CD14-positive monocyte (primary cell): ENCODE measurements around the gene SYNE1. TPM values are rescaled to one million over a fixed set of nuclear protein-coding genes. Genes with fewer than 3 reads are reported as not detected.

Source experiments
- DNase-seq, 3 donors: peaks; one replicate each; pipeline ENCODE4 v3.0.0-alpha.2; 2011 to 2022
- H2AFZ ChIP-seq: 2 replicates; pipeline ENCODE4 v1.6.0; 2012; ENCODE audit warnings: mild to moderate bottlenecking, low read depth, low read length, inconsistent platforms; ENCODE audit not compliant: insufficient read depth, poor library complexity, severe bottlenecking
- H3K27ac ChIP-seq, 2 donors: 1 replicate in 1 of 2; 2 replicates in 1 of 2; pipeline ENCODE4 v1.5.1; 2012 to 2013; ENCODE audit warnings: low read length in 2 of 2, control low read depth in 1 of 2, inconsistent platforms in 1 of 2, low read depth in 1 of 2, mild to moderate bottlenecking in 1 of 2
- H3K27me3 ChIP-seq, 2 donors: one replicate each; pipeline versions ENCODE4 v1.6.0 to v1.6.1; 2011 to 2013; ENCODE audit warnings: low read length in 2 of 2; ENCODE audit not compliant: control insufficient read depth in 2 of 2, insufficient read depth in 2 of 2
- H3K36me3 ChIP-seq, 2 donors: replicated peaks in 1 of 2; 1 replicate in 1 of 2; 2 replicates in 1 of 2; pipeline versions ENCODE4 v1.5.1 to v1.6.1; 2012 to 2013; ENCODE audit warnings: low read length in 2 of 2, control low read depth in 1 of 2, inconsistent platforms in 1 of 2, mild to moderate bottlenecking in 1 of 2; ENCODE audit not compliant: insufficient read depth in 2 of 2, control insufficient read depth in 1 of 2
- H3K4me1 ChIP-seq, 2 donors: 1 replicate in 1 of 2; 2 replicates in 1 of 2; pipeline versions ENCODE4 v1.5.1 to v1.6.1; 2012 to 2013; ENCODE audit warnings: low read length in 2 of 2, control low read depth in 1 of 2, inconsistent platforms in 1 of 2, mild to moderate bottlenecking in 1 of 2, moderate library complexity in 1 of 2; ENCODE audit not compliant: insufficient read depth in 2 of 2, control insufficient read depth in 1 of 2
- H3K4me2 ChIP-seq: replicated peaks from 2 replicates; pipeline ENCODE3; 2012; ENCODE audit warnings: low read length, moderate library complexity, mild to moderate bottlenecking; ENCODE audit not compliant: poor library complexity, severe bottlenecking; ENCODE audit errors: extremely low read depth
- H3K4me3 ChIP-seq, 3 experiments: fragments of 200-600 bp in 1 of 3; sonication (generic) in 1 of 3; replicated peaks in 1 of 3; 1 replicate in 2 of 3; 2 replicates in 1 of 3; pipeline ENCODE4 v1.5.1; 2011 to 2013; ENCODE audit warnings: low read length in 3 of 3, mild to moderate bottlenecking in 3 of 3, control low read depth in 2 of 3, low read depth in 2 of 3, inconsistent platforms in 1 of 3, moderate library complexity in 1 of 3
- H3K79me2 ChIP-seq: 2 replicates; pipeline ENCODE4 v1.6.0; 2012; ENCODE audit warnings: mild to moderate bottlenecking, control low read depth, inconsistent platforms, low read length, moderate library complexity; ENCODE audit not compliant: insufficient read depth
- H3K9ac ChIP-seq: 2 replicates; pipeline ENCODE4 v1.6.0; 2017; ENCODE audit warnings: low read length, mild to moderate bottlenecking; ENCODE audit not compliant: insufficient read depth, poor library complexity, severe bottlenecking
- H3K9me3 ChIP-seq, 2 donors: replicated peaks in 1 of 2; 1 replicate in 1 of 2; 2 replicates in 1 of 2; pipeline versions ENCODE4 v1.5.1 to v1.6.1; 2012 to 2013; ENCODE audit warnings: low read length in 2 of 2, control low read depth in 1 of 2; ENCODE audit not compliant: control insufficient read depth in 1 of 2, insufficient read depth in 1 of 2
- H4K20me1 ChIP-seq: 2 replicates; pipeline ENCODE4 v1.6.0; 2012; ENCODE audit warnings: mild to moderate bottlenecking, low read length, control low read depth, moderate library complexity; ENCODE audit not compliant: insufficient read depth
- H3K27ac Mint-ChIP-seq, 7 donors: one replicate each; pipeline ENCODE4 v1.8.0; 2020; ENCODE audit warnings: mild to moderate bottlenecking in 7 of 7, mixed read lengths in 7 of 7, moderate library complexity in 6 of 7, inconsistent platforms in 2 of 7
- H3K27me3 Mint-ChIP-seq, 3 donors: one replicate each; pipeline ENCODE4 v1.8.0; 2021 to 2022; ENCODE audit warnings: low read depth in 3 of 3, mild to moderate bottlenecking in 3 of 3, mixed read lengths in 3 of 3, moderate library complexity in 3 of 3, inconsistent platforms in 1 of 3
- H3K36me3 Mint-ChIP-seq, 2 donors: one replicate each; pipeline ENCODE4 v1.8.0; 2020; ENCODE audit warnings: mixed read lengths in 2 of 2, inconsistent platforms in 1 of 2, mild to moderate bottlenecking in 1 of 2
- H3K4me1 Mint-ChIP-seq: one replicate; pipeline ENCODE4 v1.8.0; 2020; ENCODE audit warnings: mild to moderate bottlenecking, mixed read lengths
- H3K4me3 Mint-ChIP-seq, 2 donors: one replicate each; pipeline ENCODE4 v1.8.0; 2020; ENCODE audit warnings: mild to moderate bottlenecking in 2 of 2, mixed read lengths in 2 of 2, moderate library complexity in 1 of 2
- H3K9me3 Mint-ChIP-seq, 7 donors: one replicate each; pipeline ENCODE4 v1.8.0; 2020 to 2022; ENCODE audit warnings: mixed read lengths in 7 of 7, mild to moderate bottlenecking in 6 of 7, moderate library complexity in 6 of 7, inconsistent platforms in 2 of 7
- CTCF ChIP-seq: fragments of 200-600 bp; IDR thresholded peaks from one replicate; pipeline ENCODE4 v1.8.0; 2022; ENCODE audit warnings: antibody characterized with exemption, mild to moderate bottlenecking
- WGBS: methylation state at CpG from one replicate; pipeline ENCODE4 v1.1.5; 2013; ENCODE audit warnings: missing lambda C conversion rate; ENCODE audit not compliant: insufficient coverage; 5-methylcytosine and 5-hydroxymethylcytosine counted together
- intact Hi-C, 2 donors: fragments of 100-400 bp; cut with micrococcal nuclease; formaldehyde crosslinking; loops; one replicate each; pipeline versions ENCODE4 v1.15.0 to v1.15.1; 2023
- polyA plus RNA-seq, 3 donors: library from polyadenylated mRNA; depleted of rRNA in 1 of 3; unstranded in 2 of 3; stranded (reverse) in 1 of 3; fragments of 300-500 nt in 2 of 3; fragments of >200 nt in 1 of 3; fragmentation: Illumina TruSeq in 2 of 3; gene quantifications; 1 replicate in 2 of 3; 2 replicates in 1 of 3; pipeline ENCODE4 v1.2.3, GENCODE V29; 2012 to 2021

The SYNE1 gene
- polyA plus RNA-seq, 3 donors: 3.7 to 24.5 (median 8.1) TPM

- no peak for DNase-seq
- H3K79me2 ChIP-seq: no peaks in the 10 kb centered on the region
- TF ChIP-seq CTCF: no peak
- Mint-ChIP-seq H3K4me3 (no peak overlapping the region), H3K9me3 (peaks cover 0 to 3% (median 0%) of the 10 kb centered on the region in 7 donors), H3K4me1 (no peaks in the 10 kb centered on the region), H3K36me3 (peaks cover 3 to 8% of the 10 kb centered on the region in 2 donors), H3K27ac (no peak overlapping the region), H3K27me3 (peaks cover 0 to 3% (median 0%) of the 10 kb centered on the region in 3 donors)
- H3K9ac ChIP-seq: no peak overlapping the region
- H3K4me2 ChIP-seq: no peak overlapping the region
- H3K9me3 ChIP-seq: no peaks in the 10 kb centered on the region
- H3K4me1 ChIP-seq: no peaks in the 10 kb centered on the region
- no peaks in the 10 kb centered on the region for H3K36me3 ChIP-seq
- no peaks in the 10 kb centered on the region for H4K20me1 ChIP-seq
- H2AFZ ChIP-seq: no peak overlapping the region
- H3K27ac ChIP-seq: no peak overlapping the region
- intact Hi-C loops: no loop called here
- WGBS: 100% methylated on average over 2 of the region's 3 CpGs
- no peak overlapping the region for H3K4me3 ChIP-seq
- H3K27me3 ChIP-seq: no peaks in the 10 kb centered on the region
These were observed 201.3 kb downstream of the SYNE1 start for GRCh38 chr6:152435816-152436215.

DNA sequence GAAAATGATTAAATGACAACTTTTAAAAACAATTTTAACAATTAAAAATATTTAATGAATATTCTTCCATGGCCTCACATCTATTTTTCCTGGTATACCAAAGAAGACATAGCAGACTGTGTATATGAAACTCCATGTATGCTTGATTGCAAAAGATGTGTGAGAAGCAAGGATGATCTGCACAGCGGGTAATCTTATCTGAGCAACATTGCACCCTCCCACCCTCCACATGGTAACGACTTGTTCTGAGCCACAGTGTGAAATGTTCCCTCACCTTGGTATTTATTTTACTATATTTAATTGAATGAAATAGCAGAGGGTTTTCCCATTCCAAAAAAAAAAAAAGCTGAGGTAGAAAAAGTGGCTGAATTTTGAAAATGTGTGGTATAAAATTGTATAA, 204.4 kb downstream of the SYNE1 start:
- H3K4me1 ChIP-seq: no peaks in the 10 kb centered on the region
- no CpG with 5 or more reads among the region's 2 CpGs for WGBS
- no peak for DNase-seq
- Mint-ChIP-seq H3K27ac (no peak overlapping the region), H3K36me3 (peaks cover 3 to 8% of the 10 kb centered on the region in 2 donors), H3K9me3 (peaks cover 0 to 2% (median 0%) of the 10 kb centered on the region in 7 donors), H3K27me3 (no peaks in the 10 kb centered on the region), H3K4me3 (no peak overlapping the region), H3K4me1 (no peaks in the 10 kb centered on the region)
- H3K36me3 ChIP-seq: no peaks in the 10 kb centered on the region
- H3K4me2 ChIP-seq: no peak overlapping the region
- H3K9ac ChIP-seq: no peak overlapping the region
- H3K9me3 ChIP-seq: no peaks in the 10 kb centered on the region
- H3K4me3 ChIP-seq: no peak overlapping the region
- intact Hi-C loops: no loop called here
- no peak for TF ChIP-seq CTCF
- no peak overlapping the region for H2AFZ ChIP-seq
- H3K27ac ChIP-seq: no peak overlapping the region
- no peaks in the 10 kb centered on the region for H4K20me1 ChIP-seq
- H3K27me3 ChIP-seq: no peaks in the 10 kb centered on the region
- no peaks in the 10 kb centered on the region for H3K79me2 ChIP-seq
